Epidermal melanocyte (primary cell): Measurements from ENCODE around the gene SBF2.
"Not testable (repeated sequence)": the region's sequence is repeated elsewhere in the genome, so short reads cannot be mapped to it uniquely, and the experiment has no call there.

Experiments used
- DNase-seq: peaks from one replicate; pipeline ENCODE4 v3.0.0; 2011; ENCODE audit warnings: low spot score; ENCODE audit not compliant: insufficient read length

SBF2 gene

GRCh38 chr11:10067629-10068300 is 226.3 kb downstream of the SBF2 start:
- DNase-seq: no peak

GRCh38 chr11:10066441-10066840 is 227.6 kb downstream of the SBF2 start:
- DNase-seq: no peak

- DNase-seq: no peak
Measured at GRCh38 chr11:10064828-10065227, 229.2 kb downstream of the SBF2 start.

- DNase-seq: no peak
Measured at GRCh38 chr11:10058356-10058755, 235.7 kb downstream of the SBF2 start.

GRCh38 chr11:10051868-10052586 is 242.0 kb downstream of the SBF2 start:
- no peak for DNase-seq

- no peak for DNase-seq
Measured at GRCh38 chr11:10050561-10050960, 243.5 kb downstream of the SBF2 start.

GRCh38 chr11:10049756-10050155 is 244.3 kb downstream of the SBF2 start:
- DNase-seq: no peak

- DNase-seq: no peak
Measured at GRCh38 chr11:10048350-10048749, 245.7 kb downstream of the SBF2 start.

GRCh38 chr11:10044618-10045017 is 249.4 kb downstream of the SBF2 start:
- no peak for DNase-seq

GRCh38 chr11:10042699-10043098 is 251.3 kb downstream of the SBF2 start:
- DNase-seq: no peak

GRCh38 chr11:10041748-10042446 is 252.1 kb downstream of the SBF2 start:
- DNase-seq: no peak

GRCh38 chr11:10041332-10041731 is 252.7 kb downstream of the SBF2 start:
- DNase-seq: no peak

- DNase-seq: no peak
Measured at GRCh38 chr11:10038521-10039302, 255.3 kb downstream of the SBF2 start.

GRCh38 chr11:10035932-10036331 is 258.1 kb downstream of the SBF2 start:
- DNase-seq: not testable (repeated sequence)

GRCh38 chr11:10032935-10033334 is 261.1 kb downstream of the SBF2 start:
- DNase-seq: no peak

GRCh38 chr11:10030122-10030490 is 263.9 kb downstream of the SBF2 start:
- no peak for DNase-seq

- DNase-seq: no peak
Measured at GRCh38 chr11:10029386-10030121, 264.5 kb downstream of the SBF2 start.

- DNase-seq: no peak
Measured at GRCh38 chr11:10026514-10026913, 267.5 kb downstream of the SBF2 start.

- no peak for DNase-seq
Measured at GRCh38 chr11:10023212-10023611, 270.8 kb downstream of the SBF2 start.

- no peak for DNase-seq
Measured at GRCh38 chr11:10022764-10023163, 271.3 kb downstream of the SBF2 start.

- no peak for DNase-seq
Measured at GRCh38 chr11:10021563-10021962, 272.5 kb downstream of the SBF2 start.
